IgD-negative memory B cell (primary cell): ENCODE data around the gene NUBP2. TPM values are rescaled to one million over a fixed set of nuclear protein-coding genes. Genes with fewer than 3 reads are reported as not detected.

ENCODE experiments used
- H3K27ac Mint-ChIP-seq, 3 donors: one replicate each; pipeline ENCODE4 v1.8.0; 2020 to 2022; ENCODE audit warnings: mild to moderate bottlenecking in 3 of 3, mixed read lengths in 3 of 3, moderate library complexity in 1 of 3
- H3K27me3 Mint-ChIP-seq: one replicate; pipeline ENCODE4 v1.8.0; 2021; ENCODE audit warnings: mixed read lengths
- H3K36me3 Mint-ChIP-seq: one replicate; pipeline ENCODE4 v1.8.0; 2020; ENCODE audit warnings: mild to moderate bottlenecking, mixed read lengths
- H3K4me1 Mint-ChIP-seq, 3 donors: one replicate each; pipeline ENCODE4 v1.8.0; 2020 to 2022; ENCODE audit warnings: mixed read lengths in 3 of 3, mild to moderate bottlenecking in 1 of 3
- H3K4me3 Mint-ChIP-seq, 4 donors: one replicate each; pipeline ENCODE4 v1.8.0; 2020 to 2022; ENCODE audit warnings: mild to moderate bottlenecking in 4 of 4, mixed read lengths in 4 of 4, moderate library complexity in 3 of 4
- H3K9me3 Mint-ChIP-seq, 3 donors: one replicate each; pipeline ENCODE4 v1.8.0; 2020 to 2021; ENCODE audit warnings: mixed read lengths in 3 of 3, mild to moderate bottlenecking in 1 of 3
- polyA plus RNA-seq: library from polyadenylated mRNA; unstranded; fragments of 300-500 nt; fragmentation: Illumina TruSeq; gene quantifications from one replicate; pipeline ENCODE4 v1.2.3, GENCODE V29; 2021

The NUBP2 gene
- polyA plus RNA-seq, 1 donor from 2014 or later = 76.9 TPM

DNA sequence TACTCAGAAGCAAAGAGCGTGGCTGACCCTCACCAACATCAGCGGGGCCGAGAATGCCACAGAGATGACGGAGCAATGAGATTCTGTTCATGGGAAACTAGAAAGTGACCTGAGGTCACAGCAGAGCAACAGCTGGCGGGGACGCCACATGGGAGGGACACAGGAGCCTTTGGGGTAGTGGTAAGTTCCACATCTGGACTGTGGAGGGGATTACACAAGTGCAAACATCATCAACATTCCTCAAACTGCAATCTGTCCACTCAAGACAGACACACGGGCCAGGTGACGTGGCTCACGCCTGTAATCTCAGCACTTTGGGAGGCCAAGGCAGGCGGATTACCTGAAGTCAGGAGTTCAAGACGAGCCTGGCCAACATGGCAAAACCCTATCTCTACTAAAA lies 32.7 kb downstream of the NUBP2 start:
- Mint-ChIP-seq H3K27me3 (no peaks in the 10 kb centered on the region), H3K4me1 (peaks cover 0 to 5% (median 2%) of the 10 kb centered on the region in 3 donors), H3K36me3 (peaks cover 2% of the 10 kb centered on the region), H3K4me3 (no peak overlapping the region), H3K9me3 (no peaks in the 10 kb centered on the region), H3K27ac (no peak overlapping the region)

DNA sequence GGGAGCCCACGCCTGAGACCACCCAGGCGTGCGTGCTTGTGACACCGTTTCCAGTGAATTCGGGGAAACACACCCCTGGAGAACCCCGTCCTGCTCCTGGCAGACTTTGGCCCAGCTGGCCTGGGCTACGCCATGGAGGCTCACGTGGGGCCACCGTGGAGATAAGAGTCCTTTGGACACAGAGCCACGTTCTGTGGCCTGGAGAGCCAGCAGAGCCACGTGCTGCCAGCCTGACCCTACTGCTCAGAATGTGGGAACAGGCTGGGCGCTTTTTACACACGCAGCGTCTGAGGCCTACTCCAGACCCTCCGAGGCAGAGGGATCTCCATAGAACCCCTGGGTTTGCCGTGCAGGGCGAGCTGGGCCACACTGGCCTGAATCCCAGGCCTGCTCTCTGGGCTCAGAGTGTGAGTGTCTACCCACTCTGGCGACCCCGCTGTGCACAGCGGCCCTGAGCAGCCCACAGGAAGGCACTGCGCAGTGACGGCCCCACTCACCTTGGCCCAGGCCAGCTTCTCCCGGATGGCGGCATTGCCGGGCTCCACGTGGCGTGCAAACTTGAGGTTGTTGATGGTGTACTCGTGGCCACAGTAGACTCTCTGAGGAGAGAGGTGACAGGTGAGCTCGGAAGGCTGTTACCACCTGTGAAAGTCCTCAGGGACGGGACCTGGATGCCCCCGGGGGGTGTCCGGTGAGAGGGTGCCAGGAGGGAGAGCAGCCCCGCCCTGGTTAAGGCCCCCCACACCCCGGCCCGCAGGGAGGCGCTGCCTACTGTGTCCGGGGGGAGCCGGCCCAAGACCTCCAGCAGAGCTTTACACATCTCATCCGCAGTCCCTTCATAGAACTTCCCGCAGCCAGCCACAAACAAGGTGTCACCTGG lies 33.9 kb downstream of the NUBP2 start:
- Mint-ChIP-seq H3K4me1 (peaks cover 1 to 5% (median 2%) of the 10 kb centered on the region in 3 donors), H3K27ac (no peak overlapping the region), H3K36me3 (peaks cover 2% of the 10 kb centered on the region), H3K27me3 (no peaks in the 10 kb centered on the region), H3K4me3 (no peak overlapping the region), H3K9me3 (no peaks in the 10 kb centered on the region)

DNA sequence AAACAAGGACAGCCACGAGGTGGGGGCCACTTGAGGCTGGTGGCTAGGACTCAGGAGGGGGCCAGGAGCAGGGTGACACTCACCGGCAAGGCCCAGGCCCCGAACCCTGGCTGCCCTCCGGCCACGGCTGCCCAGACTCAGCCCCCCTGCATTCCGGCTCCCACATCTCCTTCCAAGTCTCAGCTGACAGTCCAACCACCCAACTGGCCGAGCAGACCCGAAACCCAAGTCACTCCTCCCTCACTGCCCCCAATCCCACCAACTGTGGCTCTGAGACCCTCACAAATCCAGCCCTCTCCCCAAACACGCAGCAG lies 34.5 kb downstream of the NUBP2 start:
- Mint-ChIP-seq H3K27me3 (no peaks in the 10 kb centered on the region), H3K4me1 (peaks cover 1 to 5% (median 2%) of the 10 kb centered on the region in 3 donors), H3K36me3 (peaks cover 2% of the 10 kb centered on the region), H3K4me3 (no peak overlapping the region), H3K9me3 (no peaks in the 10 kb centered on the region), H3K27ac (no peak overlapping the region)

DNA sequence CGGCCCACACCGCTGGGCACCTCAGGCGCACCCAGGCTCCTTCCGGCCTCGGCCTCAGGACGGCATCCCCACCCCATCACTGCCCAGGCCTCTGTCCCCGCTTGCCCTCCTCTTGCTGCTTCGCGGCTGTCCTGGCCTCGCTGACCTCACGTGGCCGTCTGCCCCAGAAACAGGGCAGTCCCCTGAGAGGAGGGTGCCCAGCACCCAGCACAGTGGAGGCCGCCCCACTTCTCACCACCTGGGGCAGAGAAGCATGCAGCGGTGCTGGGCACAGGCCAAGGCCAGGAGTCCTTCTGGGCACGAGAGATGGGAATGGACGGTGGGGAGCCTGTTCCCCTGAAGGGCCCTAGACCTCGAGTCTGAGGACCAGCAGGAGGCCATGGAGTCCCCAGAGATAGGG lies 35.0 kb downstream of the NUBP2 start:
- Mint-ChIP-seq H3K36me3 (peaks cover 2% of the 10 kb centered on the region), H3K27me3 (no peaks in the 10 kb centered on the region), H3K4me3 (no peak overlapping the region), H3K4me1 (peaks cover 1 to 5% (median 2%) of the 10 kb centered on the region in 3 donors), H3K9me3 (no peaks in the 10 kb centered on the region), H3K27ac (no peak overlapping the region)

DNA sequence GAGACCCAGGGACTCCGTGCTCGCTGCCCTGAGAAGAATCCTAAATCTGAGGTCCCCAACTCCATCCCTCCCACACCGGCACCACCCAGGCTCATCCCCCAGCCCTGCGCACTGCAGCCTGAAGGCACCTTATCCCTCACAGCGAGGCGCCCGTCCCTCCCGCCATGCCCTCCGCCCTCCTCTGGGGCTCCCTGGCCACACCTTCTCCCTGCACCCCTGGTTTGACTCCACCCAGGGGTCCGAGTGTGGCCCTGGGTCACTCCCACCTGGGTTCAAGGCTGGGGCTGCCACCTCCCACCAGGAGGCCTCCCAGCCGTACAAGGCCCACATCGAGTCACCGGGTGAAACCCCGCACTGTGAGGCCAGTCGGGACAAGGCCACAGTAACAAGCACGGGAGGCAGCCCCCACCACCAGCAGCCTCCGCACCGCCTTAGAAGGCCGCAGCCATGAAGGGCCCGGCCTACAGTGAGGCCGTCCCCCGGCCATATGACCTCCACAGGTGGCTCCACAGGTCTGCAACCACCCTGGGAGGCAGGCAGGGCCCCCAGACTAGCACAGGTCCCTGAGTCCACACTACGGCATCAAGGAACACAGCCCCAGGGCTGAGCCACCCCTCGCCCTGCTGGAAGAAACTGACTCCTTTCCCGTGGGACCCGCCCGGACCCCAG lies 35.6 kb downstream of the NUBP2 start:
- no peaks in the 10 kb centered on the region for H3K9me3 Mint-ChIP-seq
- peaks cover 2% of the 10 kb centered on the region for H3K36me3 Mint-ChIP-seq
- H3K27me3 Mint-ChIP-seq = no peaks in the 10 kb centered on the region
- no peak overlapping the region for H3K27ac Mint-ChIP-seq
- H3K4me3 Mint-ChIP-seq = no peak overlapping the region
- H3K4me1 Mint-ChIP-seq = peaks cover 1 to 2% (median 2%) of the 10 kb centered on the region in 3 donors

DNA sequence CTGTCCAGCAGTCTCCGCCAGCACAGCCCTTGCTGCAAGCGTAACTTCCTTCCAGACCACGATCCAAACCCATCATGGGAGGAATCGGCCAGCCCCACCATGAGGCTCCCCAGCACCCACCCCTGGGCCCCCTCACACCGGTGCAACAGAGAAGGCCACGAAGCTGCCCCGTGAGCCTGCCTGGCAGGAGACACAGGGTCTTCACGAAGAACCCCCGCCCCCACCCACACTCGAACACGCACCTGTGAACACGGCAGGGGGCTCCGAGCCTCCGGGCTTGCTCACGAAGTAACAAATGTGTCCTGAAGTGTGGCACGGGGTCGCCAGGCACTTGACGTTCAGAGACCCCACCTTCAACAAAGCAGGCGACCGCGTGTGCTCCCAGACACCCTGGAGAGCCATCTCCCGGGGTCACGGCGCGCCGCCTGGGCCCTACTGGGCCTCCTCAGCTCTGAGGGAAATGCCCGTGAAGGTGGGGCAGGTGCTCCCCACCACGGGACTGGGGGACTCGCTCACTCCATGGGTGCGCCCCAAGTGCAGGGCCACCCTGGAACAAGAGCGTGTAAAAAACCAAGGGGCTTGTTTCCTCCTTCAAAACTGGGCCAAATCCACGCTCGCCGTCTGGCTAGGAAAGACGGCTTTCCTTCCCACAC lies 36.2 kb downstream of the NUBP2 start:
- Mint-ChIP-seq H3K4me1 (peaks cover 0 to 6% (median 3%) of the 10 kb centered on the region in 3 donors), H3K36me3 (peaks cover 2% of the 10 kb centered on the region), H3K27me3 (no peaks in the 10 kb centered on the region), H3K4me3 (no peak overlapping the region), H3K9me3 (no peaks in the 10 kb centered on the region), H3K27ac (no peak overlapping the region)

DNA sequence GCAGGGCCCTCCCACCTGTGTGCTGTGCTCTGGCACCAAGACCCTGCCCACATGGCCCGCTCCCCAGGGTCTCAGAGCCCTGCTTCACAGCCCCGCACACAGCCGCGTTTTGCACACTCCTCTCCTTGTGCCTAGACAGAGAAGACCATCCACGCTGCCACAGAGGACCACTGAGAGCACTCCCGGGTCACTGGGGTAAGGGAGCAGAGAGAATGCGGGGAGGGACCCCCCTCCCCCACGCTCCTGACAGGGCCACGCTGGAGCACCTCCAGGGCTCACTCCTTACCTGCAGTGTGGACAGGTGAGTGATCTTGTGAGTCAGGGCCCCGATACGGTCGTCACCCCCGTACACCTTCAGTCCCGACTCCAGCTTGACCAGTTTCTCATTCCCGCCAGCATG lies 36.9 kb downstream of the NUBP2 start:
- no peaks in the 10 kb centered on the region for H3K9me3 Mint-ChIP-seq
- peak overlapping the region in 1 of 4 donors; percentile 77 for H3K4me3 Mint-ChIP-seq
- H3K4me1 Mint-ChIP-seq = peaks cover 0 to 7% (median 6%) of the 10 kb centered on the region in 3 donors
- H3K27me3 Mint-ChIP-seq = no peaks in the 10 kb centered on the region
- peaks cover 2% of the 10 kb centered on the region for H3K36me3 Mint-ChIP-seq
- no peak overlapping the region for H3K27ac Mint-ChIP-seq

DNA sequence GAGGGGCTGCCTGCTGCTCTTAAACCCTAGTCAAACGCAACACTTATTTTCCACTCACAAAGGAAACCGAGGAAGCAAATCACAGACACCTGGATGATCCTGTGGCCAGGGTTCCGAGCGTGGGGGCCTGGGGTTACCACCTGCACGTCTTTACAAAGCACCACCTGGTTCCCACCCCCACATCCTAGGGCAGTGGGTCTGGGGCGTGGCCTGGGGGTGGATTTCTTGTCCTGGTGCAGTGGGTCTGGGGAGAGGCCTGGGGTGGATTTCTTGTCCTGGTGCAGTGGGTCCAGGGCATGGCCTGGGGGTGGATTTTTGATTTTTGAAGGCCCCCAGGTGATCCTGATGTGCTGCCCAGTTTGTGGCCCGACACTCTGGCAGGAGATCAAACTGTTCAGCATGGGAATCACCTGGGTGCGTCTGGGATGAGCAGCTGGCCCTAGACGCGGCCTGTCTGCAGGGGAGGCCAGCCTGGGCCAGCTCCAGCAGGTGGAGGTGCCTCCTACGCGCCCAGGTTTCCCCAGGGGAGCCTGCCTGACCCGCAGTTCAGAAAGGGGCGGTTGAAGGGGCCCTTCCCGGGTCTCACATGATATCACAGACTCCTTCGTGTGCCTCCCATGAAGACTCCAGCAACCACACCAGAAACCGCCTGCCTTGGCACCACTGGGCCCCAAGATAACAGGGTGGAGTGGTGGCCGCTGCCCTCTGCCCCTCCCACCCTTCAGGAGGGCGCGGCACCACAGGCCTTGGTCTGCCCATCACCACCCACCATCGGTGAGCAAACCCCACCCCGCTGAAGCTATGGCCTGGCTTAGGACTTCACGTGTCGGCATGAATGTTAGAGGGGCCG lies 37.6 kb downstream of the NUBP2 start:
- Mint-ChIP-seq H3K27me3 (no peaks in the 10 kb centered on the region), H3K36me3 (peaks cover 2% of the 10 kb centered on the region), H3K4me1 (peaks cover 0 to 7% (median 6%) of the 10 kb centered on the region in 3 donors), H3K9me3 (no peaks in the 10 kb centered on the region), H3K4me3 (no peak overlapping the region), H3K27ac (no peak overlapping the region)

DNA sequence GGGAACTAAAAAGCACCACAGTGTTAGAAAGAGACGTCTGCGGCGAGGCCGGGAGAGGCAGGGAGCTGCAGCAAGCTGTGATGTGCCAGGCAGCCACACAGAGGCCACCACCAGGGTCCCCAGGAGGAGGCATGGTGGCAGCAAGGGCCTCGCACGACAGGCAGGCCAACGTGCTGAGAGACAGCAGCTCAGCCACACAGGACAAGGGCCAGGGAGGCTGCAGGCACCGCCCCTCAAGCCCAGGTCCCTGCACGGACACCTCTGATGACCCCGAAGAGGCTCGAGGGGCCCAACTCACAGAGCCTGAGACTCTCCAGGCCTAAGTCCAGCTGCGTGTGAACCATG lies 38.2 kb downstream of the NUBP2 start:
- H3K4me3 Mint-ChIP-seq = no peak overlapping the region
- no peaks in the 10 kb centered on the region for H3K27me3 Mint-ChIP-seq

DNA sequence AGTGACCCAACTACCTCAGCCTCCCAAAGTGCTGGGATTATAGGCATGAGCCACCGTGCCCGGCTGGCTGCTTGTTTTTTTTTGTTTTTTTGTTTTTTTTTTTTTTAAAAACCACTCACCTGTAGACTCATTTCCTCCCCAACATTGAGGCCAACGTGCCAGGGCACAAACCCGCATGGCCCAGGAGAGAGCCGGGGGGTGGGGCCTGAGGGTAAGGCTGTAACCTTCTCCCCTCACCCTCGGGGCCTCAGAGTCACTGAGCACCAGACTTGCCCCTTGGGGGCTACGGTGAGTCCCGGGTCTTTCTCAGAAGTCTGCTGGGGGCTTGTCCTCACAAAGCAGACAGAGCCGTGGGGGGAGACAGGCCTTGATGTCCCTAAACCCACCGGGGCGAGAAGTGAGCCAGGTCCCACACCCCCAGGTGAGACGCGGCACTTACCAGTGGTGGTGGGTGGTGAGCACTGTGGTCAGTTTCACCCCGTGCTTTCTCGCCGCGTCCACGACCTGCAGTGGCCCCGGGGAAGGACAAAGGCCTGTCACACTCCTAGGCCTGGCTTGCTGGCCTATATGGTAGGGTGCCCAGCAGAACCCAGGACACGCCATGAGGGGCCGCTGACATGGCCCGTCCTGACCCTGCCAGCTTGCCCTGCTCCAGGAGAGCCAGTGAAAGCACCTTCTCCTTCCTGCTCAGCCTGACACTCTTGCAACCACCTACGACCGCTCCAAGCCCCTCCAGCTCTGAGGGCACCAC lies 39.3 kb downstream of the NUBP2 start:
- Mint-ChIP-seq H3K27ac (peak overlapping the region in 1 of 3 donors; percentile 28), H3K36me3 (no peaks in the 10 kb centered on the region), H3K9me3 (no peaks in the 10 kb centered on the region), H3K27me3 (no peaks in the 10 kb centered on the region), H3K4me1 (peaks cover 4 to 13% (median 6%) of the 10 kb centered on the region in 3 donors), H3K4me3 (no peak overlapping the region)

More for the DNA sequence above, 38.2 kb downstream of the NUBP2 start:
- Mint-ChIP-seq H3K27ac (peak overlapping the region in 1 of 3 donors; percentile 28), H3K9me3 (no peaks in the 10 kb centered on the region), H3K4me1 (peaks cover 0 to 13% (median 6%) of the 10 kb centered on the region in 3 donors), H3K36me3 (no peaks in the 10 kb centered on the region)

DNA sequence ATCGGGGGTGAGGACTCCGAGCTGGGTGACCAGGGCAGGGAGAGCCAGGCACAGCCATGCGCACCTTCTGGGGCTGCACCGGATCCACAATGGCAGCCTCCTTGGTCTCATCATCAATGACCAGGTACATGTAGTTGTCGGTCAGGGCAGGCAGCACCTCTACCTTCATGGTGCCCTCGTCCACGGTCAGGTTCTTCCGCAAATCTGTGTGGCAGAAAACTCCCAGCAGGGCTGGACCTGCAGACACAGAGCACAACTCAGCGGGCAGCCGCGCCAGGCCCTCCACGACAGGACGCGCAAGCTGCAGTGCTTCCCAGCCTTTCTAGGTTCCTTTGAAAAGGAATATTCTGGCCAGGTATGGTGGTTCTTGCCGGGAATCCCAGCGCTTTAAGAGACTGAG lies 40.0 kb downstream of the NUBP2 start:
- Mint-ChIP-seq H3K27ac (no peak overlapping the region), H3K4me3 (no peak overlapping the region), H3K9me3 (no peaks in the 10 kb centered on the region), H3K36me3 (no peaks in the 10 kb centered on the region), H3K4me1 (peaks cover 6 to 18% (median 12%) of the 10 kb centered on the region in 3 donors), H3K27me3 (no peaks in the 10 kb centered on the region)

DNA sequence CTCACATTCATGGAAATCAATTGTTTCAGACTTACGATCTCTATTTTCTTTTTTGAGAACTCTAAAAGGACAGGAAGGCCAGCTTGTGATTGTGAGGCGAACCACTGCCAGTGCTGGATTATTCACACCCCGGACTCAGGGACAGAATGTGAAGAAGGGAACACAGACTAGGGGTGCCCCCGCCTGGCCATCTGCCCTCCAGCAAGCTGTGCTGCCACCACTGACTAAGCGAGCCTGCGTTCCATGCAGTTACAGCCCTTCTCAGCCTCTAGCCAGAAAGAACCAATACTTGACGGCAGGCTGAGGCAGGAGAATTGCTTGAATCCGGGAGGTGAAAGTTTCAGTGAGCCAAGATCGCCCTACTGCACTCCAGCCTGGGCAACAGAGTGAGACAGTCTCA lies 41.1 kb downstream of the NUBP2 start:
- Mint-ChIP-seq H3K4me3 (peak overlapping the region in 2 of 4 donors; percentile 22 to 86), H3K36me3 (no peaks in the 10 kb centered on the region), H3K9me3 (no peaks in the 10 kb centered on the region)

DNA sequence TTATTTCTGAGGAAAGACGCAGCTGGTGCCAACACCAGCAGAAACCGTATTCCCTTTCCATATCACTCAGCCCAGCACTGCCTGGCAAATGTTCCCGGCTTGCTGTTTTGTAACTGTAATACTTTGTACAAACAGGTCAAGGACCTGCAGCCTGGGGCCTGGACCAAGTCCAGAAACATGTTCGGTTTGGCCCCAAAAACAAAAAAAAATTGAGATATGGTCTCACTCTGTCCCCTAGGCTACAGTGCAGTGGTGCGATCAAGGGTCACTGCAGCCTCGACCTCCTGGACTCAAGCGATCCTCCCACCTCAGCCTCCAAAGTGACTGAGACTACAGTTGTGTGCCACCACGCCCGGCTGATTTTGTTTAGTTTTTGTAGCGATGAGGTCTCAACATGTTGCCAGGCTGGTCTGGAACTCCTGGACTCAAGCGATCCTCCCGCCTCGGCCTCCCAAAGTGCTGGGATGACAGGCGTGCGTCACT lies 42.7 kb downstream of the NUBP2 start:
- H3K27me3 Mint-ChIP-seq = no peaks in the 10 kb centered on the region
- H3K9me3 Mint-ChIP-seq = no peaks in the 10 kb centered on the region
- H3K27ac Mint-ChIP-seq = peak overlapping the region; percentile 23 to 91 (median 67)
- peaks cover 12 to 30% (median 14%) of the 10 kb centered on the region in 3 donors for H3K4me1 Mint-ChIP-seq
- peak overlapping the region; percentile 77 to 86 (median 84) for H3K4me3 Mint-ChIP-seq
- no peaks in the 10 kb centered on the region for H3K36me3 Mint-ChIP-seq

More for the DNA sequence above, 41.1 kb downstream of the NUBP2 start:
- peaks cover 7 to 23% (median 12%) of the 10 kb centered on the region in 3 donors for H3K4me1 Mint-ChIP-seq
- H3K27ac Mint-ChIP-seq = peak overlapping the region in 1 of 3 donors; percentile 77
- H3K27me3 Mint-ChIP-seq = no peaks in the 10 kb centered on the region
